H1 (cell line): ENCODE measurements around the gene SERPINH1. TPM values are rescaled to one million over a fixed set of nuclear protein-coding genes. Genes with fewer than 3 reads are reported as not detected.

Source experiments
- CTCF ChIA-PET: fragments of 300-600 bp; sonication (Branson Sonifier 250); formaldehyde crosslinking; loops from one replicate; lab custom pipeline; 2021; ENCODE audit not compliant: partially characterized antibody; lab: Charles Lee
- POLR2A ChIA-PET: fragments of 300-600 bp; sonication (Branson Sonifier 250); formaldehyde crosslinking; loops from one replicate; lab custom pipeline; 2021; ENCODE audit warnings: inconsistent platforms; ENCODE audit not compliant: partially characterized antibody; lab: Charles Lee
- DNase-seq, 2 experiments: peaks; one replicate each; pipeline versions ENCODE4 v3.0.0 to v3.0.0-alpha.2; 2010 to 2022; ENCODE audit warnings: low spot score in 2 of 2, low read depth in 1 of 2, mixed read lengths in 1 of 2
- FAIRE-seq: peaks from 2 replicates; lab custom pipeline; 2011; peaks lifted over from hg19 to GRCh38; lab: Jason Lieb, UNC
- H2AFZ ChIP-seq: 2 replicates; pipeline ENCODE4 v1.8.1; 2012; ENCODE audit warnings: low read length, inconsistent platforms
- H2AK5ac ChIP-seq: 2 replicates; pipeline ENCODE4 v1.6.1; 2013; ENCODE audit warnings: low read depth, low read length
- H2BK120ac ChIP-seq: replicated peaks from 2 replicates; pipeline ENCODE3; 2013; ENCODE audit warnings: low read depth, low read length, inconsistent platforms
- H2BK12ac ChIP-seq: 2 replicates; pipeline ENCODE4 v1.6.1; 2013; ENCODE audit warnings: low read depth, low read length
- H2BK15ac ChIP-seq: 2 replicates; pipeline ENCODE4 v1.6.1; 2013; ENCODE audit warnings: low read length
- H2BK20ac ChIP-seq: 2 replicates; pipeline ENCODE4 v1.6.1; 2013; ENCODE audit warnings: low read length
- H2BK5ac ChIP-seq: 2 replicates; pipeline ENCODE4 v1.6.1; 2013; ENCODE audit warnings: low read depth, low read length
- H3K14ac ChIP-seq: 2 replicates; pipeline ENCODE4 v1.6.1; 2013; ENCODE audit warnings: inconsistent platforms; ENCODE audit not compliant: insufficient read length
- H3K18ac ChIP-seq: 2 replicates; pipeline ENCODE4 v1.6.1; 2013; ENCODE audit warnings: low read length; ENCODE audit errors: extremely low read depth
- H3K23ac ChIP-seq: 2 replicates; pipeline ENCODE4 v1.6.1; 2013; ENCODE audit warnings: inconsistent platforms; ENCODE audit not compliant: insufficient read length
- H3K23me2 ChIP-seq: 2 replicates; pipeline ENCODE4 v1.6.1; 2013; ENCODE audit warnings: low read depth, low read length
- H3K27ac ChIP-seq: 2 replicates; pipeline ENCODE4 v1.6.1; 2011; ENCODE audit warnings: low read depth, low read length, inconsistent platforms
- H3K27me3 ChIP-seq, 4 experiments: replicated peaks in 1 of 4; 1 replicate in 1 of 4; 2 replicates in 3 of 4; pipeline versions ENCODE4 v1.6.1 to v1.8.1; 2011 to 2013; ENCODE audit warnings: low read length in 3 of 4, mild to moderate bottlenecking in 3 of 4, inconsistent platforms in 2 of 4, mixed read lengths in 2 of 4, moderate library complexity in 1 of 4; ENCODE audit not compliant: control insufficient read depth in 3 of 4, insufficient read depth in 3 of 4; ENCODE audit errors: extremely low read depth in 1 of 4
- H3K36me3 ChIP-seq, 4 experiments: 2 replicates each; pipeline versions ENCODE4 v1.6.1 to v1.8.1; 2011 to 2013; ENCODE audit warnings: mild to moderate bottlenecking in 4 of 4, low read length in 3 of 4, moderate library complexity in 2 of 4, control low read depth in 1 of 4, inconsistent platforms in 1 of 4; ENCODE audit not compliant: insufficient read depth in 4 of 4, control insufficient read depth in 2 of 4
- H3K4ac ChIP-seq: replicated peaks from 2 replicates; pipeline ENCODE3; 2013; ENCODE audit warnings: low read length, low read depth, mixed read lengths, inconsistent platforms; ENCODE audit not compliant: insufficient read length
- H3K4me1 ChIP-seq, 4 experiments: replicated peaks in 1 of 4; 1 replicate in 1 of 4; 2 replicates in 3 of 4; pipeline versions ENCODE4 v1.6.1 to v1.8.1; 2011 to 2013; ENCODE audit warnings: low read length in 3 of 4, inconsistent platforms in 2 of 4, mixed read lengths in 1 of 4; ENCODE audit not compliant: insufficient read depth in 4 of 4, control insufficient read depth in 3 of 4
- H3K4me2 ChIP-seq, 2 experiments: 2 replicates each; pipeline versions ENCODE4 v1.6.1 to v1.8.1; 2011 to 2013; ENCODE audit warnings: low read depth in 2 of 2, low read length in 2 of 2, control low read depth in 1 of 2, inconsistent platforms in 1 of 2, mild to moderate bottlenecking in 1 of 2; ENCODE audit not compliant: insufficient read depth in 1 of 2
- H3K4me3 ChIP-seq, 4 experiments: fragments of 200-600, 300-600 bp in 1 of 4; sonication (generic), shearing (Covaris generic), sonication (Bioruptor Twin) in 1 of 4; 2 replicates each; pipeline versions ENCODE4 v1.5.1 to v1.8.1; 2011 to 2016; ENCODE audit warnings: low read length in 4 of 4, low read depth in 3 of 4, control low read depth in 2 of 4, inconsistent platforms in 2 of 4, mild to moderate bottlenecking in 2 of 4, mixed read lengths in 1 of 4, moderate library complexity in 1 of 4; ENCODE audit not compliant: insufficient read depth in 2 of 4; ENCODE audit errors: extremely low read depth in 1 of 4
- H3K56ac ChIP-seq: replicated peaks from 2 replicates; pipeline ENCODE3; 2013; ENCODE audit warnings: low read depth, mild to moderate bottlenecking, mixed read lengths, low read length, inconsistent platforms; ENCODE audit not compliant: insufficient read length
- H3K79me1 ChIP-seq: 2 replicates; pipeline ENCODE4 v1.6.1; 2013; ENCODE audit warnings: low read depth, low read length, control low read depth
- H3K79me2 ChIP-seq, 2 experiments: 2 replicates each; pipeline versions ENCODE4 v1.6.1 to v1.8.1; 2012 to 2013; ENCODE audit warnings: low read length in 2 of 2, mild to moderate bottlenecking in 2 of 2, inconsistent platforms in 1 of 2; ENCODE audit not compliant: insufficient read depth in 2 of 2, control insufficient read depth in 1 of 2
- H3K9ac ChIP-seq, 4 experiments: replicated peaks in 1 of 4; 1 replicate in 1 of 4; 2 replicates in 3 of 4; pipeline versions ENCODE4 v1.6.1 to v1.8.1; 2011 to 2013; ENCODE audit warnings: low read depth in 3 of 4, low read length in 3 of 4, control low read depth in 2 of 4, mild to moderate bottlenecking in 2 of 4, moderate library complexity in 2 of 4, inconsistent platforms in 1 of 4; ENCODE audit errors: extremely low read depth in 1 of 4
- H3K9me3 ChIP-seq, 2 experiments: 2 replicates each; pipeline versions ENCODE4 v1.6.1 to v1.8.1; 2012 to 2013; ENCODE audit warnings: mild to moderate bottlenecking in 2 of 2, moderate library complexity in 2 of 2, control low read depth in 1 of 2, inconsistent platforms in 1 of 2, low read depth in 1 of 2, low read length in 1 of 2, mixed read lengths in 1 of 2; ENCODE audit not compliant: insufficient read depth in 2 of 2
- H4K20me1 ChIP-seq, 2 experiments: replicated peaks in 1 of 2; 2 replicates each; pipeline versions ENCODE3 to v1.8.1; 2011 to 2013; ENCODE audit warnings: inconsistent platforms in 2 of 2, low read length in 2 of 2, mild to moderate bottlenecking in 1 of 2; ENCODE audit not compliant: insufficient read depth in 2 of 2, control insufficient read depth in 1 of 2
- H4K5ac ChIP-seq: 2 replicates; pipeline ENCODE4 v1.6.1; 2013; ENCODE audit warnings: low read length, low read depth, mixed read lengths, inconsistent platforms; ENCODE audit not compliant: insufficient read length
- H4K8ac ChIP-seq: 2 replicates; pipeline ENCODE4 v1.8.0; 2013; ENCODE audit warnings: mild to moderate bottlenecking, moderate library complexity, low read length, inconsistent platforms; ENCODE audit not compliant: insufficient read depth; ENCODE audit errors: extremely low read depth
- H4K91ac ChIP-seq: replicated peaks from 2 replicates; pipeline ENCODE3; 2013; ENCODE audit warnings: low read length, mixed read lengths, inconsistent platforms; ENCODE audit not compliant: insufficient read length
- CBX8 ChIP-seq: fragments of 300-800, 300-1000 bp; sonication (generic); IDR thresholded peaks from 2 replicates; pipeline ENCODE4 v1.7.1; 2016; ENCODE audit warnings: low read depth, low read length, borderline replicate concordance
- CTBP2 ChIP-seq: IDR thresholded peaks from 2 replicates; pipeline ENCODE4 v1.7.0; 2011; ENCODE audit warnings: borderline replicate concordance, mild to moderate bottlenecking, moderate library complexity, mixed read lengths, low read length; ENCODE audit not compliant: insufficient read depth, insufficient read length
- JUN ChIP-seq: IDR thresholded peaks from 2 replicates; pipeline ENCODE4 v1.6.1; 2011; ENCODE audit warnings: low read depth, mild to moderate bottlenecking, improper control_type of control experiment, low read length
- JUND ChIP-seq: IDR thresholded peaks from 2 replicates; pipeline ENCODE4 v1.6.1; 2011; ENCODE audit warnings: mild to moderate bottlenecking, improper control_type of control experiment, low read length
- KDM5A ChIP-seq: fragments of 200-600 bp; IDR thresholded peaks from 2 replicates; pipeline ENCODE4 v1.7.1; 2012; ENCODE audit warnings: mild to moderate bottlenecking, low read length, inconsistent platforms, mixed read lengths
- MAFK ChIP-seq: IDR thresholded peaks from 2 replicates; pipeline ENCODE4 v1.6.1; 2012; ENCODE audit warnings: low read depth, mild to moderate bottlenecking, improper control_type of control experiment, low read length
- POLR2AphosphoS5 ChIP-seq: IDR thresholded peaks from 2 replicates; pipeline ENCODE4 v1.6.1; 2011; ENCODE audit warnings: low read depth, low read length
- RBBP5 ChIP-seq: IDR thresholded peaks from 2 replicates; pipeline ENCODE4 v1.7.1; 2012; ENCODE audit warnings: low read depth, mild to moderate bottlenecking, inconsistent platforms, low read length, moderate library complexity, borderline replicate concordance
- SIN3A ChIP-seq, 2 experiments: IDR thresholded peaks in 1 of 2; conservative IDR thresholded peaks in 1 of 2; 2 replicates each; pipeline ENCODE4 v1.6.1; 2011 to 2012; ENCODE audit warnings: low read length in 2 of 2, improper control_type of control experiment in 1 of 2, low read depth in 1 of 2, mild to moderate bottlenecking in 1 of 2
- SP2 ChIP-seq: IDR thresholded peaks from 2 replicates; pipeline ENCODE4 v1.6.1; 2012; ENCODE audit warnings: mild to moderate bottlenecking, low read length, inconsistent platforms
- SUZ12 ChIP-seq: fragments of 200-600 bp; sonication (generic); IDR thresholded peaks from 2 replicates; pipeline ENCODE4 v1.6.1; 2012; ENCODE audit warnings: mild to moderate bottlenecking, inconsistent platforms, low read length, moderate library complexity, mixed read lengths
- TCF12 ChIP-seq: IDR thresholded peaks from 2 replicates; pipeline ENCODE4 v1.6.1; 2011; ENCODE audit warnings: low read depth, mild to moderate bottlenecking, low read length
- TEAD4 ChIP-seq: IDR thresholded peaks from 2 replicates; pipeline ENCODE4 v1.6.1; 2012; ENCODE audit warnings: low read depth, low read length, inconsistent platforms, mixed read lengths
- ZNF274 ChIP-seq: IDR thresholded peaks from 2 replicates; pipeline ENCODE4 v1.7.0; 2012; ENCODE audit warnings: low read length, borderline replicate concordance; ENCODE audit errors: extremely low read depth
- WGBS, 2 experiments: shearing (Covaris generic) in 1 of 2; methylation state at CpG; one replicate each; pipeline versions ENCODE4 v1.1.6 to v1.1.7; 2013 to 2015; ENCODE audit warnings: low lambda C conversion rate in 2 of 2, mixed read lengths in 2 of 2, inconsistent platforms in 1 of 2, low coverage in 1 of 2, missing lambda C conversion rate in 1 of 2; ENCODE audit not compliant: insufficient replicate concordance in 2 of 2, insufficient coverage in 1 of 2, insufficient read length in 1 of 2; ENCODE audit errors: extremely low coverage in 1 of 2, missing lambda C conversion rate in 1 of 2; 5-methylcytosine and 5-hydroxymethylcytosine counted together
- polyA plus RNA-seq, 7 experiments: library from polyadenylated mRNA; depleted of rRNA in 3 of 7; stranded (reverse) in 5 of 7; unstranded in 2 of 7; fragments of >200 nt in 5 of 7; fragments of 200-250 nt in 2 of 7; gene quantifications; 1 replicate in 5 of 7; 2 replicates in 1 of 7; 4 replicates in 1 of 7; pipeline versions ENCODE4 v1.2.1 to v1.2.3, GENCODE V29; 2011 to 2013; ENCODE audit warnings: missing spikeins in 2 of 7, mixed read lengths in 2 of 7
- total RNA-seq: library from RNA; stranded (reverse); fragmentation: NEBNext Ultra II Directional; extraction: Animal tissue kit (Norgen Biotek cat#: 25700); gene quantifications from 2 replicates; pipeline ENCODE4 v1.2.1, GENCODE V29; 2021
- TF ChIP-seq, protein P1 (sequence below): IDR thresholded peaks from 2 replicates; pipeline ENCODE4 v1.6.1; 2012; ENCODE audit warnings: inconsistent platforms

The SERPINH1 gene
- total and polyA plus RNA-seq, 2 of the 8 experiments (the other 6 are each of a cell fraction or from before 2014, with no cell fraction given), result 420 to 621 TPM

DNA sequence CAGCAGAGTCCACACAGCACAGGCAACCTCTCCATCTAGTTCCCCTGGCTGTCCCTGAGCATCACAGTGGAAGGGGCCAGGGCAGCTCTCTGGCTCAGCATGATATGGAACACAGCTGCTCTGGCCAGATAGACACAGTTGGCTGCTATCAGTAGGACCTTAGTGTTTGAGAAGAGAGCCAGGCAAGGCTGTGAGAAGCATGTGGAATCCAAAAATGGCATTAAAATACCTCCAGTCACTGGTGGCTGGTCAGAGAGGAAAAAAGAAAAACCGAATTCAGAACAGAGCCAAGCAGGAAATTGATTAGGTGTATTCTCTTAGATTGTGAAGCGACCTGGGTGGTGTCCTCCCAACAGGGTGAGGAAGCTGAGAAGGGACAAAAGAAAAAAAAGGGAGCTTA is 27.9 kb downstream of the SERPINH1 start:
- Histone ChIP-seq H2BK20ac (no peak overlapping the region), H2AFZ (no peak overlapping the region), H3K27me3 (no peaks in the 10 kb centered on the region), H3K14ac (no peak overlapping the region), H4K8ac (no peak overlapping the region), H3K36me3 (no peaks in the 10 kb centered on the region), H3K9ac (no peak overlapping the region), H3K18ac (no peak overlapping the region), H3K4me2 (no peak overlapping the region), H3K79me2 (no peaks in the 10 kb centered on the region), H4K20me1 (no peaks in the 10 kb centered on the region), H3K79me1 (no peaks in the 10 kb centered on the region), H3K4me1 (no peaks in the 10 kb centered on the region), H2BK120ac (no peak overlapping the region), H3K23ac (no peak overlapping the region), H2BK15ac (no peak overlapping the region), H4K5ac (no peak overlapping the region), H2BK12ac (no peak overlapping the region), H3K27ac (no peak overlapping the region), H3K56ac (no peak overlapping the region), H2AK5ac (no peak overlapping the region), H3K9me3 (no peaks in the 10 kb centered on the region), H3K23me2 (no peaks in the 10 kb centered on the region; the same call in 1 of the 2 replicates), H2BK5ac (no peak overlapping the region), H4K91ac (no peak overlapping the region), H3K4ac (no peak overlapping the region), H3K4me3 (no peak overlapping the region)
- no peak for TF ChIP-seq ZNF274
- TF ChIP-seq RBBP5, result no peak
- TF ChIP-seq TEAD4, result no peak
- no peak for TF ChIP-seq SP2
- no peak for TF ChIP-seq POLR2AphosphoS5
- TF ChIP-seq, protein P1, sequence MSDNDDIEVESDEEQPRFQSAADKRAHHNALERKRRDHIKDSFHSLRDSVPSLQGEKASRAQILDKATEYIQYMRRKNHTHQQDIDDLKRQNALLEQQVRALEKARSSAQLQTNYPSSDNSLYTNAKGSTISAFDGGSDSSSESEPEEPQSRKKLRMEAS, result no peak
- no peak for TF ChIP-seq TCF12
- no peak for TF ChIP-seq SIN3A (conservative IDR thresholded peaks at IDR 0.05 in 1 of 2, IDR thresholded peaks at IDR 0.05 in 1 of 2; ENCODE audit: low read depth in 1 of 2, low read length in 2 of 2)
- TF ChIP-seq JUN, result no peak
- TF ChIP-seq SUZ12, result no peak
- TF ChIP-seq JUND, result no peak
- TF ChIP-seq CBX8, result no peak
- TF ChIP-seq MAFK, result no peak
- no peak for TF ChIP-seq CTBP2
- no peak for TF ChIP-seq KDM5A
- 85% methylated on average over 2 of the region's 2 CpGs; no CpG with 5 or more reads in 1 of the 2 experiments for WGBS, 2 experiments
- no peak for DNase-seq
- ChIA-PET CTCF (interaction anchor here (0.8 to 9.3 kb wide), 8 partner anchors 9 to 207 kb away, joined by 3 to 74 read pairs (median 3); no protein-coding TSS in a partner anchor), POLR2A (interaction anchor here (35.1 kb wide), 1 partner anchor 27 kb away, joined by 1120 read pairs; the partner anchor contains the start of gene SERPINH1)
- FAIRE-seq, result no peak
